NCI-H226 (cell line): ENCODE measurements around the gene VTI1B.
"Not testable (repeated sequence)": the region's sequence is repeated elsewhere in the genome, so short reads cannot be mapped to it uniquely, and the experiment has no call there.

Source experiments
- DNase-seq: peaks from one replicate; pipeline ENCODE4 v3.0.0-alpha.2; 2015

Gene VTI1B

DNA sequence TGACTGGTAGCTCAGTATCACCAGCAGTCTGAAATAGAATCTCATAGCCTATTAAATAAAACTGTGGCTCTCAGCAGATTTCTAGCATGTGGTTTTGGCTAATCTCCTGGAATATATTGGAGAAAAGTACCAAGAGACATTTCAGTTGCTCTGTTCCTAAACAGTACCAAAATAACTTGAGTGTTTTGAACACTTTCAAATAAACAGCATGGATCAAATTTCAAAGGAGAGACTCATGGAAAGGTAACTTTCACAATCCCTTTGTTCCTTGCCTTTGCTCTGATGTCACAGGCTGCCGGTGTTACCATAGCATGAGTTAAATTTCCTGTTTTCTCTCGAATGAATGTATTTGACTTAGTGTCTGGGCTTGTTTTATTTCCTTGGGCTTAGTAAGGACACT lies 51.3 kb downstream of the VTI1B start:
- no peak for DNase-seq

DNA sequence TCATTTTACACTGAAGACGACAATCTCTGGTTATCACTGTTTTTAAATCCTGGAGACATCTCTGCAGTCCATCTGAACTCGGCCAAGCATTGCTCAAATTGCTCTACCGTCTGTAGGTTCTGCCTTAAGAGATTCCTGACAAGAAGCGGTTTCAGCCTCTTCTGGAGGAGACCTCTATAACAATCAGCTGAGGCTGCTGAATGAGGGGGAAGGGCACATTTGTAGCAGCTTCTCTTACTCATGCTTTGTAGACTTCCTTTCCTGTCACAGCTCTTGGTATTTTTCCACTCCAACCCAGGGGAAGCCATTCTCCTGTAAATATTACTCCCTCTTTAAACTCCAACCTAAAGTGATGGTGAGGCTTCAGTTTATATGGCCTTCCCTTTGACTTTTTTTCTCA lies 51.8 kb downstream of the VTI1B start:
- peak; percentile 72 for DNase-seq

DNA sequence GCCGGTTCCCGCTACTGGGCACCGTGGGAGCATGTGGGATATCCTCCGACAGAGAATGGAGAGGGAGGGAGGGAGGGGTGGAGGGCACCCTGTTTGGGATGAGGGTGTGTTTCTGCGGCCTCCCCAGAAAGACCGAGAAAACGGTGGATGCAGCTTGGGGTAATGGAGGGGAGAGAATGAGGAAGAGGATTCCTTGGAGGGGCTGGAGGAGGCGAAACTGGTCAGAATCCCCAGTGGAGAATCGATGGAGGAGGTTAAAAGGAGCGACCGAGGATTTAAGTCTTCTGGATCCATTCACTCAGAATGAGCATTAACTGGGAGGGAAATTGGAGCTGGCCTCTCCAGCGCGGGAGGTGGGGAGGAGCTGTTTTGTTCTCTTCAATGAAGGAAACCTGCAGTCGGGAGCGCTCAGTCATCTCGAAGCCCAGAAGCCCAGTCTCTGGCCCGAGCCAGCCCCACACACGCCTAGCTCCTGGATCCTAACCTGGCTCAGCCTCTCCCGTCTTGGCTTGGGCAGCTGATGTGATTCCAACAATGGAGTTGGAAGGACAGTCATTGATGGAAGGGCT lies 54.1 kb downstream of the VTI1B start:
- no peak for DNase-seq

DNA sequence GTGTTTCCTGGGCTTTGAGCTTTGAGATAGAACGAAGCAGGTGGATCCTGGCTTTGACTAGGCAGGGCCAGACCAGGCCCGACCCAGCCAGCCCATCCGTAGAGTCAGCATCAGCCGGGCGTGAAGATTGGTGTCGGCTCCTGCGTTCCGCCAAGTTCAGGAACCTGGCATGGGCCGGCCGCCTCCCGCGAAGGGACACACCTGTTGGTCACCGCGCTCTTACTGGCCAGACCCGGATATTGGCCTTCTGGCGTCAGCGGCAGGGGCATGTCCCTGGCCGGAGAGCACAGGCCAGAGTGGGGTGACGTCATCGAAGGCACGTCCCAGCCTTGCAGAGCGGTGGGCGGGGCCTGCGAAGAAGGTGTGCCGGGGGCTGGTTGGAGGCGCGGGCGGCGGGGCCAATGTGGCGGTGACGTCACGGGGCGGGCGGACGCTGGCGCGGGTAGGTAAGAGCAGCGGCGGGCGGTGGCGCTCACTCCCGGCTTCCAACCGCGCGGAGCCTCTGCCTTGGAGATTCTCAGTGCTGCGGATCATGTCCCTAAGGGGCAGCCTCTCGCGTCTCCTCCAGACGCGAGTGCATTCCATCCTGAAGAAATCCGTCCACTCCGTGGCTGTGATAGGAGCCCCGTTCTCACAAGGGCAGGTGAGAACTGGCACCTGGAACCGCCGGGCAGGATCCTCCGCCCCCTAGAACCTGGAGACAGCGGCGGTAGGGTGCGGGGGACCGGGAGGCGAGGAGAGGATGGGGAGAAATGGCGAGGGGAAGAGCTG lies 54.8 kb downstream of the VTI1B start, which contains the start of gene ARG2:
Gene ARG2, plus strand, starts transcription at position 475 of the 771 bp plus-strand sequence. Its CDS starts 58 bp downstream, at position 533.
- DNase-seq = peak; percentile 94

DNA sequence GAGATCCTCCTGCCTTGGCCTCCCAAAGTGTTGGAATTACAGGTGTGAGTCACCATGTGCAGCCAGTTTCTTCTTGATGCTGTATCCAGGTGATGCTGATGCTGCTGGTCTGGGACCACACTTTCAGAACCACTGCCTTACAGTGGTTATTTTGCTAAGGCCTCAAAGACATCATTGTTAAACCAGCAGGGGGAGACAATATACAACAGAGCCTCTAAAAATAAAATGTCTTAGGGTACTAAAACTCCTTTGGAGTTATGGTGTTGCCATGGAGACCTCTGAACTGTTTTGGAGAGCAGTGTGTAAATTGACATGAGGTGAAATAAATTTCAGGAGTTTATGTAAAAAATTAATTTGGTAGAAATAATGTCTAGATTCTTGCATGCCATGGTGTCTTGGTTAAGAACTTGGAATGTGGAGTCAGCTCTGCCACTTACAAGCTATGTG lies 55.8 kb downstream of the VTI1B start:
- peak; percentile 64 for DNase-seq

DNA sequence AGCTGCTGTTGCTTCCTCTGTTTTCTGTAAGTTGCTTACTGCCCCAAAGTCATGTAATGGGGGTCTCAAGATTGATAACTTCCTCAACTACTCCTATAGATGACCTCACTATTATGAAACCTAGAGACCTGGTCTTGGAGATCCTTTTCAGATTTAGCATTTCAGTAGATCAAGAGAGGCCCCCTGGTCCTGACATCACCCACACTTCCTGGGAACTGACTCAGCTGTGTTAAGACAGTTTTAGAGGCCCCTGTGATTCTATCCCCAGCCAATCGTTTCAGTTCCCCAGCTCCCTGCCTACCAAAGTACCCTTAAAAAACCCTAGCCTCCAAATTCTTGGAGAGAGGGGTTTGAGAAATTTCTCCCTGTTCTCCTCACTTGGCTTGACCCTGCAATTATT lies 63.9 kb downstream of the VTI1B start:
- DNase-seq = no peak

DNA sequence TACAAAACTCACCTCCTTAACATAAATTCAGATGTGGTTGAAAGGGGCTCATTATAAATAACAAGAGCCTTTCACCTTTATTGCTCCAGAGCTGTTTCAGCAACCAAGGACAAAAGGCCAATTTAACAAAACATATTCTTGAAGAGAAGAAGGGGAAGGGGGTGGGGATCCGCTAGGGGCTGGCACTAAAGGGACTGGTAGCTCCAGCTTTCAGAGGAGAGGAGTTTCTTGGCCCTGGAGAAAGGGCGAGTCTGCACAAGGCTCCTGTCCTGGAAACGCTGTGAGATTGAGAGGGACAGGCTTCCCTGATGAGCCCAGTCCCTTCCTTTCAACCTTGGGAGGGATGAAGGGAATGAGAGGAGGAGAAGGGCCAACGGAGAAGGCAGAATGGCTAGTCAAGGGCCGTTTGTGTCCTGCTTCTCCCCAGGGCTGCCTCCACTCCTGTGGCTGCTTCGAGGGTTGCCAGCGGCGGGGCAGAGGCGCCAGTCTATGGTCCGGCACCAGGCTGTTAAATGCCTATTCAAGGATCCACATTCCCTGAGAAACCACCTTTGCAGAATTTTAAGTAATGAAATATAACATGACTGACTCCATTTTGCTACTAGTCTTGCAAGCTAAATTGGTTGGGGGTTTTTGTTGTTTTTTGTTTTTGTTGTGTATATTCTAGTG lies 64.7 kb downstream of the VTI1B start:
- DNase-seq = no peak

DNA sequence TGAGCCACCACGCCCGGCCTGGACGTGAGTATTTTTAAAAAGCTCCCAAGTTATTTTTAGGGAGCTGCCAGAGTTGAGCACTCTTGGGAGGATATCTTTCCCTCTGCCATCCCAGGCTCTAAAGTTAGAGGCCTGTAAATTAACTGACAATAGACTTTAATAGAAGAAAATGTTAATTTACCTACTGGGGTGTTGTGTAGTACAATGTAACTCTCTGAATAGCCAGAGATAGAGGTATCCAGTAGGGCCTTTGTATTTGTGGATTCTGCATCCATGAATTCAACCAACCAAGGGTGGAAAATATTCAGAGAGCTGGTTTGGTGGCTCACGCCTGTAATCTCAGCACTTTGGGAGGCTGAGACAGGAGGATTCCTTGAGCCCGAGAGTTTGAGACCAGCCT lies 66.8 kb downstream of the VTI1B start:
- DNase-seq = no peak

DNA sequence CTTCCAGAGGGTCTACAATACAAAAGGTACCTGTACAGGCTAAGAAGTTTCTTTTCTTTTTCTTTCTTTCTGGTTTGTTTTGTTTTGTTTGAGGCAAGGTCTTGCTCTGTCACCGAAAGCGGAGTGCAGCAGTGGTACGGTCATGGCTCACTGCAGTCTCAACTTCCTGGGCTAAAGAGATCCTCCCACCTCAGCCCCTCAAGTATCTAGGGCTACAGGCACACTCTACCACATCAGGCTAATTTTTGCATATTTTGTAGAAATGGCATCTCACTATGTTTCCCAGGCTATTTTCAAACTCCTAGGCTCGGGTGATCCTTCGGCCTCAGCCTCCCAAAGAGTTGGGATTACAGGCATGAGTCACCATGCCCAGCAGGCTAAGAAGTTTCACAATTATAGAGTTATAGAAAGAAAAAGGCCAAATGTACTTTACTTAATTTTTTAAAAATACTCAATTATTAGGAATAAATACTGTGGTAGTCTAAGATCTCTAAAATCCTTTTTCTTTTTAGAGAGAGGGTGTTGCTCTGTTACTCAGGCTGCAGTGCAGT lies 71.4 kb downstream of the VTI1B start:
- no peak for DNase-seq

DNA sequence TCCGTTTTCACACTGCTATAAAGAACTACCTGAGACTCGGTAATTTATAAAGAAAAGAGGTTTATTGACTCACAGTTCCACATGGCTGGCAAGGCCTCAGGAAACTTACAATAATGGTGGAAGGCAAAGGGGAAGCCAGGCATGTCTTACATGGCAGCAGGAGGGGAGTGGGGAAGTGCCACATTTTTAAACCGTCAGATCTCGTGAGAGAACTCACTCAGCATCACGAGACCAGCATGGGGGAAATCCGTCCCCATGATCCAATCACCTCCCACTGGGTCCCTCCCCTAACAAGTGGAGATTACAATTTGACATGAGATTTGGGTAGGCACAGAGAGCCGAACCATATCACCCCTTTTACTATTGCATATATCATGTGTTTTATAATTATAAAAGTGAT lies 72.4 kb downstream of the VTI1B start:
- DNase-seq = no peak

DNA sequence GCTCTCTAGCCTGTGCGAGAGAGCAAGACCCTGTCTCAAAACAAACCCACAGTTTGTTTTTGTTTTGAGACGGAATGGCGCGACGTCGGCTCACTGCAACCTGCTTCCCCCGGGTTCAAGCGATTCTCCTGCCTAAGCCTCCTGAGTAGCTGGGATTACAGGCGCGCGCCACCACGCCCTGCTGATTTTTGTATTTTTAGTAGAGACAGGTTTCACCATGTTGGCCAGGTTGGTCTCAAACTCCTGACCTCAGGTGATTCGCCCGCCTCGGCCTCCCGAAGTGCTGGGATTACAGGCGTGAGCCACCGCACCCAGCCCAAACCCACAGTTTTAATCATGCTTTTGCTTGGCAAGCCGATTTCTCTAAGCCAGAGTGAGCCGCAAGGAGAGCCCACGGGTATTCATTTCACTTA lies 73.9 kb downstream of the VTI1B start:
- DNase-seq = not testable (repeated sequence)

DNA sequence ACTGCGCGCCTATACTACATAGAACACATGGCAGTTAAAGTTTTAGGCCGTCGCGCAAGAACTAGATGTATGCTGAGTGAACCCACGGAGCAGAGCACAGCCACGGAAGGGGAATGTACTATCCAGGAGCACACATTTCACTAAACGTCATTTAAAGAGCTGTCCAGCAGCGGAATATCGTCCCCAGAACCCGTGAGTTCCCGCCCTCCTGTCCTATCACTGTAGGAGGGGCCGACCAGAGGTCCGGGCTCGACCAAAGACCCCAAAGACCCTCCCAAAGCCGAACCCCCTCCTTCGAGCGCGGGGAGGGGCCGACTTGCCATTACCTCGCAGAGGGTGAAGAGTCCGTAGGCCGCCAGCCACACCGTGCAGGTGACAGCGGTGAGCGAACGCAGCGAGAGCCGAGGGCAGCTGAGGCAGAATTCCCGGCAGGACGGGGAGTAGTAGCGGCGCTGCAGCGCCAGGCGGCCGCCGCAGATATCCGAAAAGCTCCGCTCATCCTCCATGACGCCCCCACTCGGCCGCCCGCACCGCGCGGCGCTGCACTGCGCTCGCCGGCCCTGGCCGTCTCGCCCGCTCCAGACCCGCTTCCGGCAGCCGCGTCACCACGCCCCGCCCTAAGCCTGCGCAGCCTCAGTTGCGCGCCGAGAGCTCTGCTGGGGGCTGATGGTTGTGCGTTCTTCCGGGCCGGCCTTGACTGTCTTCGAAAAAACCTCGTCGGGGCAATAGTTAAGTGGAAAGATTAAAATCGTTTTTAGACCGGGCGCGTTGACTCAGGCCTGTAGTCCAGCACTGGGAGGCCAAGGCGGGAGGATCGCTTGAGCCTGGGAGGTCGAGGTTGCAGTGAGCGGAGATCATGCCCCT lies 74.5 kb downstream of the VTI1B start, which contains the start of gene PIGH:
Gene PIGH, minus strand, starts transcription at position 571 of the 864 bp plus-strand sequence. Its CDS starts 65 bp downstream, at position 506.
- DNase-seq = peak; percentile 84
